Brain microvascular endothelial cell (primary cell): ENCODE data around the gene EHD1.
A peak's percentile ranks its signal among the peaks of the same experiment; 100 is the strongest.

Experiments
- DNase-seq: peaks from one replicate; pipeline ENCODE4 v3.0.0-alpha.2; 2020
- H3K27ac ChIP-seq: fragments of 250-450 bp; sonication (Bioruptor Pico); 2 replicates; pipeline ENCODE4 v1.5.1; 2020; ENCODE audit warnings: mild to moderate bottlenecking, moderate library complexity
- H3K27me3 ChIP-seq: fragments of 250-450 bp; sonication (Bioruptor Pico); replicated peaks from 2 replicates; pipeline ENCODE4 v1.5.1; 2020; ENCODE audit warnings: mild to moderate bottlenecking
- H3K36me3 ChIP-seq: fragments of 250-450 bp; sonication (Bioruptor Pico); replicated peaks from 2 replicates; pipeline ENCODE4 v1.5.1; 2020; ENCODE audit warnings: mild to moderate bottlenecking
- H3K4me3 ChIP-seq: 2 replicates; pipeline ENCODE4 v1.5.1; 2011; ENCODE audit warnings: low read depth, mild to moderate bottlenecking, control low read depth, low read length, moderate library complexity
- in situ Hi-C: cut with HindIII; loops from 2 replicates; pipeline ENCODE4 v1.10.0; 2017; ENCODE audit warnings: low sequenced_read_pairs, low pct_ligation_motif_present
- TF ChIP-seq, protein P1 (sequence below): IDR thresholded peaks from 2 replicates; pipeline ENCODE4 v1.5.1; 2011; ENCODE audit warnings: low read depth, mild to moderate bottlenecking, moderate library complexity, low read length, control low read depth, inconsistent platforms; ENCODE audit errors: missing control alignments

The EHD1 gene

DNA sequence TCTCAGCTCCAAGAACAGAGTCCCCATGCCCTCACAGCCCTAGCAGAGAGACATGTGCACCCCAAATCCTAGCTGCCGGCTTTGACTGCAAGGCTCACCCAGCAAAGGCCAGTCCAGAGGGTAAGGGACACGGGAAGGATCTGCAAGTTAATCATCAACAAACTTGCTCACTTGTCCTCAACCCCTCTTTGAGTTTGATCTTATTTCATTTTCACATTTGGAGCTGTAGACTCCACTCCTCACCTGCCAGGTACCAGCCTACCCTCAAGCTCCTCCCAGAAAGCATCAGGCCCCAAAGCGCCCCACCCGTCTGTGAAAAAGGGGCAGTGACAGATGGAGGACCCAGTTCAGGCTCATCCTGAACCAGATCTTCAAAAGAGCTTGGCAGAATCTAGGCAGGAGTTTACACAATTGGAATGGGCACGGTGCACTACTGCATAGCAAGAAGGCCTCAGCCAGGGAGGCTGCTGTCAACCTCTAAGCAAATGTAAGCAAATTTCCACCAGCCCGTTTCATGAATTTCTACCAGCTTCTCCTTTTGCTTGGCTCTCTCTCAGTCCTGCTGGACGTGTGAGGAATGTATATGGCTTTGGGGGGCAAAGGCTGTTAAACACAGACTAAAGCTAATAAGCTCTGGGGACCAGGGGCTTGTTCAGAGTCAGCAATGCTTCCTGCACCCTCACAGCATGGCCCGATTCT is 5.5 kb downstream of the EHD1 start:
- TF ChIP-seq, protein P1, sequence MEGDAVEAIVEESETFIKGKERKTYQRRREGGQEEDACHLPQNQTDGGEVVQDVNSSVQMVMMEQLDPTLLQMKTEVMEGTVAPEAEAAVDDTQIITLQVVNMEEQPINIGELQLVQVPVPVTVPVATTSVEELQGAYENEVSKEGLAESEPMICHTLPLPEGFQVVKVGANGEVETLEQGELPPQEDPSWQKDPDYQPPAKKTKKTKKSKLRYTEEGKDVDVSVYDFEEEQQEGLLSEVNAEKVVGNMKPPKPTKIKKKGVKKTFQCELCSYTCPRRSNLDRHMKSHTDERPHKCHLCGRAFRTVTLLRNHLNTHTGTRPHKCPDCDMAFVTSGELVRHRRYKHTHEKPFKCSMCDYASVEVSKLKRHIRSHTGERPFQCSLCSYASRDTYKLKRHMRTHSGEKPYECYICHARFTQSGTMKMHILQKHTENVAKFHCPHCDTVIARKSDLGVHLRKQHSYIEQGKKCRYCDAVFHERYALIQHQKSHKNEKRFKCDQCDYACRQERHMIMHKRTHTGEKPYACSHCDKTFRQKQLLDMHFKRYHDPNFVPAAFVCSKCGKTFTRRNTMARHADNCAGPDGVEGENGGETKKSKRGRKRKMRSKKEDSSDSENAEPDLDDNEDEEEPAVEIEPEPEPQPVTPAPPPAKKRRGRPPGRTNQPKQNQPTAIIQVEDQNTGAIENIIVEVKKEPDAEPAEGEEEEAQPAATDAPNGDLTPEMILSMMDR = no peak
- in situ Hi-C loops = no loop called here
- Histone ChIP-seq H3K36me3 (peaks cover 33% of the 10 kb centered on the region), H3K4me3 (no peak overlapping the region), H3K27ac (no peak overlapping the region), H3K27me3 (no peaks in the 10 kb centered on the region)
- no peak for DNase-seq

DNA sequence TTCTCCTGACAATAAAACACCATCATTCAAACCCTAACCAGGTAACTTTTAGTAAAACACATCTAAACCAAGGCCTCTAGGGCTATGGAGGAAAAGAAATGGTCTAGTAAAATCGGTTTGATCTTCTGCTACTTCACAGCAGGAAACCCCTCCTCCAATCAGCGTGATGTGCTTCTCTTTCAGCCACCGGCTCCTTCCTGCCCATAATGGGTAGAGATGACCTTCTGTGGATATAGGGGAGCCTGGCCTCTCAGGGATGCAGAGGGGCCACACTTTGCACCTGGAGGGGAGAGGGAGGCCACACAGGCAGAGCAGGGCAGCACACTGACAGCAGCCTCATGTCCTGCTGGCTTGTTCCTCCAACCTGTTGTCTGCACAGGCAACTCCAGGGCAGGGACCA is 6.9 kb downstream of the EHD1 start:
- in situ Hi-C loops = no loop called here
- Histone ChIP-seq H3K36me3 (peaks cover 33% of the 10 kb centered on the region), H3K4me3 (no peak overlapping the region), H3K27me3 (no peaks in the 10 kb centered on the region), H3K27ac (no peak overlapping the region)
- TF ChIP-seq, protein P1 = no peak
- DNase-seq = no peak

DNA sequence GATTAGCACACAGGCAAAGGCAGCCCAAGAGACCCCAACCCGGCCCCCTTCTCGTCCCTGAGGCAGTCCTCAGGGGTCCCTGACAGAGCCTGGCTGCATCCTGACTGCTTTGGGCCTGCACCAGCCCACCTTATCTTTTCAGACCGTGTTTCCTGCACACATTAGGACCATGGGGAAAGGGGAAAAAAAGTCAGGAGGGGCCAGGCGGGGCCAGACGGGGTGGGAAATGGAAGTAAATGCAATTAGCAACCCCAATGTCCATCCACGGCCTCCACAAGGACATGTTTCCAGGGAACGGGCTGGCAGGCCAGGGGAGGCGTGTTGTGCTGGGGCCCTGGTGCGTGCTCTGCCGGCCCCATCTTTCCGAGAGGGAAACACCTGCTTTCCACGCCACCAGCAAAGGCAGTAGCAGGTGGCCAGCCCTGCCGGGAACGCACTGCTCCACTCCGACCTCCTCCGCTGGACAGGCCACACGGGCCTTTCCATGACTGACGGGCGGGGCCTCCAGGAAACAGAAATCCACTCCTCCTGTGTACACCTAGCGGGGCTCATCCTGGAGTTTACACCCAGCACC is 7.4 kb downstream of the EHD1 start:
- Histone ChIP-seq H3K4me3 (no peak overlapping the region), H3K27ac (peak overlapping the region; percentile 76), H3K36me3 (peaks cover 33% of the 10 kb centered on the region), H3K27me3 (no peaks in the 10 kb centered on the region)
- in situ Hi-C loops = no loop called here
- DNase-seq = no peak
- TF ChIP-seq, protein P1 = no peak

DNA sequence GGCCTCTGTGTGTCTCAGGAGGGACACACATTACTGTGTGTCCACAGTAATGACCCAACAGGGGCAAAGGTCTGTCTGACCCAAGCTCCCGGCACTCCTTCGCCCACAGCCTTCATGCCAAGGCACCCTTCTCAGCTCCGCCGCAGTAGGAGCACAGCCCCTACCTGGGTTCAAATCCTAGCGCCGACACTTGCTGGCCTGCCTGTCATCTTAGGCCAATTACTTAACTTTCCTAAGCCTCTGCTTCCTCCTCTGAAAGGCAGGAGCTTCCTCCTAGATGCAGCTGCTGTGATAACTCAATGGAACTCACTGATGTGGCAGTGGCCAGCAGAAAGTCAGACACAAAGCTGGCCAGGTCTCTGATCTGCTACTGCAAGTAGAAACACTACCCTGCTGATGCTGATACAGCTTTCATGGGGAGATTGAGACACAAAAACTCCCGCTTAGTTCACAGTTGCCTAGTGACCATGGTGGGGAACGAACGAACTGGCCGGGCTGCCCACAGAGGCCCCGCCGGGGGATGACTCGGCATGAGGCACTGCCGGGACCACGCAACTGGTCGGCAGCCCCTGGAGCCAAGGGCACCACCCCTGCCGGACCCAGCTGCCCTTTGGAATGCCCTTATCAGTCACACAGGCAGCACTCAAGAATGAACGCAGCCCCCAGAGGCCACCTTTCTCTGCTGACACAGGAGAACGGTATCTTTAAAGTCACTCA is 8.1 kb downstream of the EHD1 start:
- peak; percentile 58 for DNase-seq
- H3K27me3 ChIP-seq = no peaks in the 10 kb centered on the region
- H3K36me3 ChIP-seq = peaks cover 33% of the 10 kb centered on the region
- no peak overlapping the region for H3K4me3 ChIP-seq
- H3K27ac ChIP-seq = peak overlapping the region; percentile 76
- TF ChIP-seq, protein P1 = no peak
- in situ Hi-C loops = no loop called here

DNA sequence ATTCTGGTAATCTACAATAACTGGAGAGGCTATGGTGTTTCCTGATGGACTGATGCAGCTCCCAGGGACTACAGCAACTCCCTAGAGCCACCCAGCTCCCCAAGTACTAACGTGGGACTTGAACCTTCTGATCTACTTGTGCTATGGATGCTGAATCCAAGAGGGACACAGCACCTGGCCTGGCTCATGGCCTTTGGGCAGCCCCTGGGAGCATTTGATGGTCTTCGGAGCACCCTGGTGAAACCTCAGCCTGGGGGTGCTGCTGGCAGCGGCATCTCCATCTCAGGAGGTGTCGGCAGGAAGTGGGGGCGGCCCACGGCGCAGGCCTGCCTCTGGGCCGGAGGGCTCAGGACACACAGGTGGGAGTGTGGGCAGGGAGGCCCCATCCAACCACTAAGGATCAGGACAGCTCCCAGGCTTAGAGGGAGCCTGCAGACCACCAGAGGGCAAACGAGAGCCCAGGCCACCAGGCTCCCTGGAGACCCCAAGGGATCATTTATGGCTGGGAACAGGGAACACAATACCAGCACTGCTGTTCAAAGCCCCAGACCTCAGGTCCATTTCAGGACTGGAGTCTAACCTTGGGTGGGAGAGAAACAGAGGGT is 8.7 kb downstream of the EHD1 start:
- Histone ChIP-seq H3K4me3 (no peak overlapping the region), H3K36me3 (peaks cover 33% of the 10 kb centered on the region)

More for the DNA sequence above, 8.7 kb downstream of the EHD1 start:
- Histone ChIP-seq H3K27me3 (no peaks in the 10 kb centered on the region), H3K27ac (peak overlapping the region; percentile 76)
- in situ Hi-C loops = no loop called here
- DNase-seq = no peak
- TF ChIP-seq, protein P1 = peak; percentile 69
